ENCODE results near the gene ARMH1. TPM values are rescaled to one million over a fixed set of nuclear protein-coding genes. Genes with fewer than 3 reads are reported as not detected.

ARMH1 gene
- total RNA-seq, 1 donor from 2014 or later: not detected

DNA sequence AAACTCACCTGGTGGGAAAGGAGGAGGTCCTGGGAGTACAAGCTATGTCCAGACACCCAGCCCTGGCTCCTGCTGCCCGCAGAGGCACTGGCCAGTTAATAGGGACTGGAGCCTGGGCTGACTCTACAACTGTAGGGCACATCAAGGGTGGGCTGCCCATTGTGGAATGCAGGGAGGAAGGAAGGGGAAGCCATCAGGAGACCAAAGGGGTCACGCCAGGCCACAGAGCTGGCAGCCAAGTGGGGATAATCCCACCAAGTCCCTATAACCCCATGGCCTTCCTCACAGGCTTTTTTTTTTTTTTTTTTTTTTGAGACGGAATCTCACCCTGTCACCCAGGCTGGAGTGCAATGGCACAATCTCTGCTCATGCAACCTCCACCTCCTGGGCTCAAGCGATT lies 14.9 kb upstream of the ARMH1 start:
- Histone ChIP-seq H3K36me3 (ENCODE audit: control insufficient read depth, insufficient read depth, low read length) (peaks cover 2% of the 10 kb centered on the region), H3K4me3 (ENCODE audit: low read depth, low read length) (no peak overlapping the region), H3K27me3 (ENCODE audit: control insufficient read depth, insufficient read depth, low read length) (no peaks in the 10 kb centered on the region)
- FAIRE-seq (no peak), DNase-seq (ENCODE audit: low read depth) (no peak)
- TF ChIP-seq, protein P1, sequence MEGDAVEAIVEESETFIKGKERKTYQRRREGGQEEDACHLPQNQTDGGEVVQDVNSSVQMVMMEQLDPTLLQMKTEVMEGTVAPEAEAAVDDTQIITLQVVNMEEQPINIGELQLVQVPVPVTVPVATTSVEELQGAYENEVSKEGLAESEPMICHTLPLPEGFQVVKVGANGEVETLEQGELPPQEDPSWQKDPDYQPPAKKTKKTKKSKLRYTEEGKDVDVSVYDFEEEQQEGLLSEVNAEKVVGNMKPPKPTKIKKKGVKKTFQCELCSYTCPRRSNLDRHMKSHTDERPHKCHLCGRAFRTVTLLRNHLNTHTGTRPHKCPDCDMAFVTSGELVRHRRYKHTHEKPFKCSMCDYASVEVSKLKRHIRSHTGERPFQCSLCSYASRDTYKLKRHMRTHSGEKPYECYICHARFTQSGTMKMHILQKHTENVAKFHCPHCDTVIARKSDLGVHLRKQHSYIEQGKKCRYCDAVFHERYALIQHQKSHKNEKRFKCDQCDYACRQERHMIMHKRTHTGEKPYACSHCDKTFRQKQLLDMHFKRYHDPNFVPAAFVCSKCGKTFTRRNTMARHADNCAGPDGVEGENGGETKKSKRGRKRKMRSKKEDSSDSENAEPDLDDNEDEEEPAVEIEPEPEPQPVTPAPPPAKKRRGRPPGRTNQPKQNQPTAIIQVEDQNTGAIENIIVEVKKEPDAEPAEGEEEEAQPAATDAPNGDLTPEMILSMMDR (IDR thresholded peaks at IDR 0.05; ENCODE audit: insufficient read depth, low read length, severe bottlenecking): no peak

DNA sequence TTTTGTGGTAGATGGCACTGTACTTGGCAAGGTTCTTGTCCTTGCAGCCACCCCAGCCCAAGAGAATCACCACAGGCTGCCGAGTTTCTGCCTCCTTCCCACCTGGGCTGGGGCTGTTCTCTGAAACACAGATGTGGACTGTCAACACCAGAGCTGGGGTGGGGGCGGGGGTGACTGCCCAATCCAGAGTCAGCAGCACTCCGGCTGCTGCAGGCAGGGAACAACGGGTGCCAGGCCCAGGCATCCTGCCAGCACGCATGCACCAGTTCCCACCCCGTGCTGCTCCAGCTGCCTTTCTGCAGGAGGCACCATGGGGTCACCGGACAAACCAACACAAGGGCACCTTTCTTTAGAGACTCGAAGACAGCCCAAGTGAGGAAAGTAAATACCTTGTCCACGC lies 14.3 kb upstream of the ARMH1 start:
- no peak for FAIRE-seq
- DNase-seq (ENCODE audit: low read depth): no peak
- TF ChIP-seq, protein P1 (IDR thresholded peaks at IDR 0.05; ENCODE audit: insufficient read depth, low read length, severe bottlenecking): no peak
- Histone ChIP-seq H3K4me3 (ENCODE audit: low read depth, low read length) (no peak overlapping the region), H3K36me3 (ENCODE audit: control insufficient read depth, insufficient read depth, low read length) (no peaks in the 10 kb centered on the region), H3K27me3 (ENCODE audit: control insufficient read depth, insufficient read depth, low read length) (no peaks in the 10 kb centered on the region)

DNA sequence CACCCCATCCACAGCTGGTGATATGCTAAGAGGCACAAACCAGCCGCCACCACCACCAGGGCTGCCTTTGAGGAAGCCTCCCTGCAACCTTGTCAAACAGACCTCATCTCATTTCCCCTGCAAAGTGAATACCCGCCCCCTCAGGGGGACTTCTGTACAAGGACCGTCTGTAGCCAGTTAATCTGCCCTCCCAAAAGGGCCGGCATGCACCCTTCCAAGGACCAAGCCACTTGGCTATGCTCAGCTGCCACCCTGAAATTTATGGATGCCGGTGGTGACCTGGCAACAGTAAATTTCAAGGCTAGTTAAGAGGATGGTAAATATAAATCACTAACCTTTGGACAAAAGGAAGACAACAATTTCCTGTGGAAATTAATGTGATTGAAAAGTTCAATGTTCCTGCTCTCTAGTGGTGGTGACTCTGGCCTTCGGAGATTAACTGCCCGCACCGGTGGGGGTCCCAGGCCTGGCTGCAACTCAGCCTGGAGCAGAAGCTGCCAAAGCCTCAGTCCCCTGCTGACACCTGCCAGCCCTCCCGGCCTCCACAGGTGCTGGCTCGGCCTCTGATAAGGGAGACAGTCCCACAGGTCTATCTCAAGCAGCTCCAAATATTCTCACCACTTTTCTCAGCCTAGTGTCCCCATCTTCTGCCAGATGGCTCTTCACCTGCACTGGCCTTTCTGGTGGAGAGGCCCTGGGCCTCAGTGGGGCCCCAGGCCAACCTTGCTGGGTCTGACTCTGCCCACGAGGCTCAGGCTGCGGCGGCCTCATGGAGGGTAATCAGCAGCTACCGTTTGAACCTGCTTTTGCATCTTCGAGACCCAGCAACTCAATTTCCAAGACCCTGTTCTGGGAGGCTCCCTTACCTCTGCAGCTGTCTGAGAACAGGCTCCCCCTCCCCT lies 12.5 kb upstream of the ARMH1 start:
- H3K27me3 ChIP-seq (ENCODE audit: control insufficient read depth, insufficient read depth, low read length): no peaks in the 10 kb centered on the region
- FAIRE-seq: no peak

DNA sequence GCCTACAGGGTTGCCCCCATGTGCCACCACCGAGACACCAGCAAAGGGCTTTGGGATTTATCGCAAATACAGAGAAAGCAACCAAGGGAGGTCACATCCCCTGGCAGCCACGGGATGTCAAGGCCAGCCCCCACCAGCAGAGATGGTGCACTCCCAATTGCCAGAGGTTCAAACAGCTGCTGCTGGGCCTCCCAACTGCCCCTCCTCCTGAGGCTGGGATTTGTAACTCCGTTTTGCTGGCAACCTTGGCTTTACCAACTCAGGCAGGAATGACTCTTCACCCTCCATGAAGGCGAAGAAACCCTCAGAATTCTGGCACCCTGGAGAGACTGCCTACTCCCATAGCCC lies 11.9 kb upstream of the ARMH1 start:
- TF ChIP-seq, protein P1 (IDR thresholded peaks at IDR 0.05; ENCODE audit: insufficient read depth, low read length, severe bottlenecking): no peak
- H3K36me3 ChIP-seq (ENCODE audit: control insufficient read depth, insufficient read depth, low read length): no peaks in the 10 kb centered on the region
- DNase-seq (ENCODE audit: low read depth) (no peak), FAIRE-seq (no peak)
- no peak overlapping the region for H3K4me3 ChIP-seq (ENCODE audit: low read depth, low read length)
- H3K27me3 ChIP-seq (ENCODE audit: control insufficient read depth, insufficient read depth, low read length): no peaks in the 10 kb centered on the region

More for the DNA sequence above, 12.5 kb upstream of the ARMH1 start:
- no peak for DNase-seq (ENCODE audit: low read depth)
- Histone ChIP-seq H3K4me3 (ENCODE audit: low read depth, low read length) (no peak overlapping the region), H3K36me3 (ENCODE audit: control insufficient read depth, insufficient read depth, low read length) (no peaks in the 10 kb centered on the region)
- TF ChIP-seq, protein P1 (IDR thresholded peaks at IDR 0.05; ENCODE audit: insufficient read depth, low read length, severe bottlenecking): no peak

DNA sequence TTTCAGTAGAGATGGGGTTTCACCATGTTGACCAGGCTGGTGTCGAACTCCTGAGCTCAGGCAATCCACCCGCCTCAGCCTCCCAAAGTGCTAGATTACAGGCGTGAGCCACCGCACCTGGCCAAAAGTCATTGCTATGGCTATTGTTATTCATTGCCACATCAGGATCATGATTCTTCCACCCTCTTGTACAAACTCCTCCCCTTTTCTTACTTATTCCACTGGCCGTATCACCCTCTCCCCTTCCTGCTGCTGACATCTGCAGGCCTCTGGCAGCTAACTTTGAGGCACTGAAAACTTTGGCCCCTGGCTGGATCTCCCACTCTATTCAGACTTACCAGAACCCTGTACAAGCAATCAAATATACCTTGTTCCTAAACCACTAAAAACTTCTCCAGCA lies 11.1 kb upstream of the ARMH1 start:
- TF ChIP-seq, protein P1 (IDR thresholded peaks at IDR 0.05; ENCODE audit: insufficient read depth, low read length, severe bottlenecking): no peak
- no peaks in the 10 kb centered on the region for H3K36me3 ChIP-seq (ENCODE audit: control insufficient read depth, insufficient read depth, low read length)
- FAIRE-seq: no peak
- no peaks in the 10 kb centered on the region for H3K27me3 ChIP-seq (ENCODE audit: control insufficient read depth, insufficient read depth, low read length)
- H3K4me3 ChIP-seq (ENCODE audit: low read depth, low read length): no peak overlapping the region
- no peak for DNase-seq (ENCODE audit: low read depth)
